Activated naive CD4-positive, alpha-beta T cell treated with anti-CD3 and anti-CD28 coated beads, Interleukin-2, amount 10 ng/mL, durations not matched to agents 7 days and 5 days (primary cell): Measurements from ENCODE around the gene ZNF283.
"Not testable (repeated sequence)": the region's sequence is repeated elsewhere in the genome, so short reads cannot be mapped to it uniquely, and the experiment has no call there.

Experiments
- CTCF ChIA-PET: fragments of 350-600 bp; sonication (Branson Sonifier 250); formaldehyde crosslinking; loops from one replicate; lab custom pipeline; 2021; ENCODE audit warnings: antibody characterized with exemption; lab: Charles Lee
- DNase-seq: peaks from one replicate; pipeline ENCODE4 v3.0.0-alpha.2; 2020
- H3K27ac Mint-ChIP-seq: one replicate; pipeline ENCODE4 v1.8.0; 2021; ENCODE audit warnings: mild to moderate bottlenecking, moderate library complexity, mixed read lengths
- H3K27me3 Mint-ChIP-seq: one replicate; pipeline ENCODE4 v1.8.0; 2021; ENCODE audit warnings: mild to moderate bottlenecking, mixed read lengths
- H3K36me3 Mint-ChIP-seq: one replicate; pipeline ENCODE4 v1.8.0; 2021; ENCODE audit warnings: mixed read lengths
- H3K4me1 Mint-ChIP-seq: one replicate; pipeline ENCODE4 v1.8.0; 2021; ENCODE audit warnings: mixed read lengths
- H3K4me3 Mint-ChIP-seq: one replicate; pipeline ENCODE4 v1.8.0; 2021; ENCODE audit warnings: mild to moderate bottlenecking, moderate library complexity, mixed read lengths
- H3K9me3 Mint-ChIP-seq: one replicate; pipeline ENCODE4 v1.8.0; 2021; ENCODE audit warnings: mixed read lengths

ZNF283 gene

GRCh38 chr19:43847884-43848283, 20.8 kb downstream of the ZNF283 start:
- DNase-seq, result no peak
- CTCF ChIA-PET, result no interaction called here
- peaks cover 67% of the 10 kb centered on the region for H3K9me3 Mint-ChIP-seq
- peaks cover 19% of the 10 kb centered on the region for H3K36me3 Mint-ChIP-seq
- H3K4me3 Mint-ChIP-seq, result no peak overlapping the region
- no peaks in the 10 kb centered on the region for H3K4me1 Mint-ChIP-seq
- no peak overlapping the region for H3K27ac Mint-ChIP-seq
- no peaks in the 10 kb centered on the region for H3K27me3 Mint-ChIP-seq

GRCh38 chr19:43848821-43849220, 21.7 kb downstream of the ZNF283 start:
- peaks cover 20% of the 10 kb centered on the region for H3K36me3 Mint-ChIP-seq
- H3K27me3 Mint-ChIP-seq, result no peaks in the 10 kb centered on the region
- H3K4me3 Mint-ChIP-seq, result no peak overlapping the region
- H3K4me1 Mint-ChIP-seq, result no peaks in the 10 kb centered on the region
- no peak overlapping the region for H3K27ac Mint-ChIP-seq
- CTCF ChIA-PET, result no interaction called here
- DNase-seq, result no peak
- peaks cover 66% of the 10 kb centered on the region for H3K9me3 Mint-ChIP-seq

- H3K4me3 Mint-ChIP-seq, result no peak overlapping the region
- H3K27ac Mint-ChIP-seq, result no peak overlapping the region
- no peaks in the 10 kb centered on the region for H3K27me3 Mint-ChIP-seq
- CTCF ChIA-PET, result no interaction called here
- no peak for DNase-seq
- H3K4me1 Mint-ChIP-seq, result no peaks in the 10 kb centered on the region
- peaks cover 52% of the 10 kb centered on the region for H3K9me3 Mint-ChIP-seq
- H3K36me3 Mint-ChIP-seq, result peaks cover 2% of the 10 kb centered on the region
Measured at GRCh38 chr19:43858174-43858573, 31.1 kb downstream of the ZNF283 start.

GRCh38 chr19:43866923-43867322, 39.8 kb downstream of the ZNF283 start:
- H3K4me3 Mint-ChIP-seq, H3K27ac Mint-ChIP-seq, H3K27me3 Mint-ChIP-seq, H3K4me1 Mint-ChIP-seq, DNase-seq, H3K36me3 Mint-ChIP-seq, CTCF ChIA-PET: not testable (repeated sequence)
- peaks cover 29% of the 10 kb centered on the region for H3K9me3 Mint-ChIP-seq

- Mint-ChIP-seq H3K9me3 (peaks cover 58% of the 10 kb centered on the region), H3K4me1 (no peaks in the 10 kb centered on the region), H3K4me3 (no peak overlapping the region), H3K27me3 (no peaks in the 10 kb centered on the region), H3K36me3 (peaks cover 3% of the 10 kb centered on the region), H3K27ac (no peak overlapping the region)
- DNase-seq, result no peak
- CTCF ChIA-PET, result no interaction called here
Measured at GRCh38 chr19:43872547-43873336, 45.6 kb downstream of the ZNF283 start.

- no peak overlapping the region for H3K27ac Mint-ChIP-seq
- H3K4me3 Mint-ChIP-seq, result no peak overlapping the region
- H3K9me3 Mint-ChIP-seq, result peaks cover 53% of the 10 kb centered on the region
- peaks cover 1% of the 10 kb centered on the region for H3K36me3 Mint-ChIP-seq
- H3K4me1 Mint-ChIP-seq, result no peaks in the 10 kb centered on the region
- no peaks in the 10 kb centered on the region for H3K27me3 Mint-ChIP-seq
- no peak for DNase-seq
- CTCF ChIA-PET, result no interaction called here
Measured at GRCh38 chr19:43880483-43880882, 53.4 kb downstream of the ZNF283 start.

GRCh38 chr19:43883864-43884263, 56.7 kb downstream of the ZNF283 start, which contains the start of gene ZNF404:
TSS of gene ZNF404 (minus strand) at chr19:43883964.
- H3K4me3 Mint-ChIP-seq, result no peak within 1 kb of the TSS
- no peaks in the 10 kb centered on the region for H3K27me3 Mint-ChIP-seq
- no peaks in the 10 kb centered on the region for H3K36me3 Mint-ChIP-seq
- CTCF ChIA-PET, result no interaction called here
- no peak within 1 kb of the TSS for H3K27ac Mint-ChIP-seq
- peaks cover 47% of the 10 kb centered on the region for H3K9me3 Mint-ChIP-seq
- no peak for DNase-seq
- H3K4me1 Mint-ChIP-seq, result no peaks in the 10 kb centered on the region

- H3K4me3 Mint-ChIP-seq, result no peak overlapping the region
- no peaks in the 10 kb centered on the region for H3K27me3 Mint-ChIP-seq
- H3K27ac Mint-ChIP-seq, result no peak overlapping the region
- peaks cover 10% of the 10 kb centered on the region for H3K36me3 Mint-ChIP-seq
- H3K4me1 Mint-ChIP-seq, result peaks cover 3% of the 10 kb centered on the region
- CTCF ChIA-PET, result no interaction called here
- H3K9me3 Mint-ChIP-seq, result peaks cover 41% of the 10 kb centered on the region
- no peak for DNase-seq
Measured at GRCh38 chr19:43895727-43896308, 68.7 kb downstream of the ZNF283 start.
